Muscle of back (tissue), 11 donors: ENCODE results near the gene F7. TPM values are rescaled to one million over a fixed set of nuclear protein-coding genes. Genes with fewer than 3 reads are reported as not detected.

Source experiments
- DNase-seq, 3 donors: peaks; one replicate each; pipeline versions ENCODE4 v3.0.0 to v3.0.0-alpha.2; 2013
- polyA plus RNA-seq, 10 donors: library from polyadenylated mRNA; unstranded; fragments of 120-200 nt; gene quantifications; one replicate each; pipeline ENCODE4 v1.2.1, GENCODE V29; 2013; ENCODE audit not compliant: insufficient read length in 10 of 10

Gene F7
- polyA plus RNA-seq, 10 donors = 0.40 to 3.6 (median 1.8) TPM

- no peak for DNase-seq
Observed at GRCh38 chr13:113167575-113167974, 62.0 kb downstream of the F7 start.

DNA sequence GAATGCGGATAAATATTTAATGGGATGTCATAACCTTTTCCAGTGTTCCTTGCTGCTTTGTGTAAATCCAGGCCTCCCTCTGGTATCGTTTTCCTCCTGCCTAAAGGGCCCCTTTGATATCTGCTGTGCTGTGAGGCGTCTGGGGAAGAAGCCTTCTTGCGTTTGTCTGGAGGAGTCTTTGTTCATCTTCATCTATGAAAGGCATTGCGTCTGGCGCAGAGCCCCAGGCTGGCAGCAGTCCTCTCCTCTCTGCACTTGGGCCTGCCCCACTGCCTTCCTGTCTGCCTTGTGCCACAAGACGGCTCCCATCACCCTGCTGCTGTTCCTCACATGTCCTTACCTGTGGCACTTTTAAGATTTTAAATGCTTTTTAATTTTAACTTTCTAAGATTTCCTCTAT, 62.6 kb downstream of the F7 start:
- no peak for DNase-seq

- DNase-seq = no peak
Observed at GRCh38 chr13:113169277-113170272, 64.0 kb downstream of the F7 start.

Other genes starting within 250 kb of the F7 start
- 10 to 100 TPM; 18.2 to 31.6 (median 20.6) TPM for gene MCF2L, start 136.6 kb upstream of the F7 start, polyA plus RNA-seq
- 10 to 100 TPM; 10.8 to 30.6 (median 19.8) TPM for gene F10, start 17.0 kb downstream of the F7 start, polyA plus RNA-seq
- under 1 TPM in 2 of 10 donors, not detected in 8; 0.14 to 0.19 TPM for gene PROZ, start 52.9 kb downstream of the F7 start, polyA plus RNA-seq
- 10 to 100 TPM; 30.8 to 55.4 (median 42.6) TPM for gene PCID2, start 102.9 kb downstream of the F7 start, polyA plus RNA-seq
- 10 to 100 TPM; 53.9 to 86.4 (median 69.7) TPM for gene CUL4A, start 103.8 kb downstream of the F7 start, polyA plus RNA-seq
- gene LAMP1, start 191.4 kb downstream of the F7 start, polyA plus RNA-seq = 100 to 1,000 TPM in 2 of 10 donors, 10 to 100 TPM in 8; 81.9 to 120 (median 93.2) TPM